Activated CD8-positive, alpha-beta memory T cell treated with anti-CD3 and anti-CD28 coated beads, Interleukin-2, amount 10 ng/mL, durations not matched to agents 7 days and 5 days (primary cell): ENCODE measurements around the gene SPATA3. TPM values are rescaled to one million over a fixed set of nuclear protein-coding genes. Genes with fewer than 3 reads are reported as not detected.
A peak's percentile ranks its signal among the peaks of the same experiment; 100 is the strongest.

Experiments used
- ATAC-seq: fragments of 150-1000 bp; cut with Tn5 transposase; one replicate; pipeline ENCODE4 v1.10.0; 2021; ENCODE audit warnings: moderate library complexity
- CTCF ChIA-PET: fragments of 350-600 bp; sonication (Branson Sonifier 250); formaldehyde crosslinking; loops from one replicate; lab custom pipeline; 2021; ENCODE audit warnings: antibody characterized with exemption; lab: Charles Lee
- DNase-seq: peaks from one replicate; pipeline ENCODE4 v3.0.0-alpha.2; 2020
- H3K27ac Mint-ChIP-seq: one replicate; pipeline ENCODE4 v1.8.0; 2021; ENCODE audit warnings: mild to moderate bottlenecking, mixed read lengths
- H3K27me3 Mint-ChIP-seq: one replicate; pipeline ENCODE4 v1.8.0; 2021; ENCODE audit warnings: mixed read lengths
- H3K36me3 Mint-ChIP-seq: one replicate; pipeline ENCODE4 v1.8.0; 2021; ENCODE audit warnings: mild to moderate bottlenecking, mixed read lengths
- H3K4me1 Mint-ChIP-seq: one replicate; pipeline ENCODE4 v1.8.0; 2021; ENCODE audit warnings: mixed read lengths
- H3K4me3 Mint-ChIP-seq: one replicate; pipeline ENCODE4 v1.8.0; 2021; ENCODE audit warnings: mild to moderate bottlenecking, moderate library complexity, mixed read lengths
- H3K9me3 Mint-ChIP-seq: one replicate; pipeline ENCODE4 v1.8.0; 2022; ENCODE audit warnings: low read depth, mixed read lengths
- total RNA-seq, 2 experiments: library from RNA; stranded (reverse); gene quantifications; one replicate each; pipeline ENCODE4 v1.2.3, GENCODE V29; 2021

SPATA3 gene
- total RNA-seq, 2 experiments from 2014 or later = 0.44 to 1.2 TPM

DNA sequence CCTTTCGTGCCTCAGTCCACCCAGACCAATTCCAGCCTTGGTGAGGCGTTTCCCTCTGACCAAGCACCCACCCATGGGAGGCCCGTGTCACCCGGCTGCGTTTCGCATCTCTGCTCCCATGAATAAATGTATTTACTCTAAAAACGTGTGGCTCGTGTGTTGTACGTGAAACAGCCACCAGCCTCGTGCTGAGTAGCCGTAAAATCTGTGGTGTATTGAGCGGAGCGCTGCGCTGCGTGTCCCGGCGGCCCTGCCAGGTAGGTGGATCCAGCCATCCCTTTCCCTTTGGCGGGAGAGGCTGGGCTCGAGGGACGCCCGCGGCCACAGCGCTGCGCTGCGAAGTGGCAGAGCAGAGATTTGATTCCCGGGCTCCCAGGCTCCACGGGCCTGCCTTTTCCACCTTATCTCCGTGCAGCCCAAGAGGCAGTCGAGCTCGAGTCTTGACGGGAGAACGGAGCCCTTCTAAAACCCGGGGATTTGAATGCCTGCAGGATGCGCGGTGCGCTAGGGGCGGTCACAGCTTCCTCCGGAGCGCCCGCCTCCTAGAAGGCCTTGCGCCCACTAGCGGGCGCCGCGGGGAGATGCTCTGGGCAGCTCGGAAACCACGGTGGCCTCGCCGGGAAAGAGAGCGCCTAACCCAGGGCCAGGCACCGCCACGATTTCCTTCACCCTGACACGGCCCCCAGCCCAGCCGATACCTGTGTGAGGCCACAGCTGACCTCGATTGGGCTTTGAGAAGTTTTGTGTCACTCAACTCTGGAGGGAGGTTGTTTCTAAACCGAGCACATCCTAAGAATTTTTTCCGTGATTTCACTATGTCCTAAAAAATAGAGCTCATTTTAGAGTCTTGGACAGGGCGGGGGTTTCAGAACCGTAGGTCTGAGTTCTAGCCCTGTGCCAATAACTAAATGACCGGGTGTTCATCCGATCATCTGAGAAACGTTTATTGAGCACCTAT, 56.9 kb downstream of the SPATA3 start:
- CTCF ChIA-PET = interaction anchor here (0.6 to 2.6 kb wide), 52 partner anchors 8 to 1131 kb away, joined by 3 to 20 read pairs (median 4); partner anchors contain the start of genes B3GNT7, GPR55, ITM2C and NCL
- Mint-ChIP-seq H3K27me3 (peaks cover 30% of the 10 kb centered on the region), H3K4me1 (peaks cover 45% of the 10 kb centered on the region), H3K27ac (peak overlapping the region; percentile 31), H3K36me3 (no peaks in the 10 kb centered on the region), H3K4me3 (peak overlapping the region; percentile 78), H3K9me3 (no peaks in the 10 kb centered on the region)
- DNase-seq (peak; percentile 89), ATAC-seq (peak; percentile 73)

DNA sequence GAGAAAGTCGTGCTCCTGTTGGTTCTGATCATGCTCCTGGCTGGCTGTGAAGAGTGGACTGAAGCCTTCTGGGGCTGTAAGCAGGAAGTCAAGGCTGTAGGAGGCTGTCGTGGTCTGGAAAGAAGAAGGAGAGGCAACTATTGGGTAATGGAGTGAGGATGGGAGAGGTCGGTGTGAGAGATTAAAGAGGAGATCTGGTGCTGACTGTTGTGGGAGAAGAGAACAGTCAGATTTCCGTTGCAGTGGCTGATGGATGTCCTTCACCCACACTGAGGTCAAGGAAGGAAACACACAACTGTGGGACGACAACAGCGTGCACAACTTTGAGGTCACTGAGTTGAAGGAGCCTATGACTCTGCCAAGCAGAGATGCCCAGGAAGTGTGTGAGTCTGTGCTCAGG, 57.9 kb downstream of the SPATA3 start:
- CTCF ChIA-PET = interaction anchor here (0.6 to 2.6 kb wide), 9 partner anchors 7 to 548 kb away, joined by 3 to 18 read pairs (median 7); no protein-coding TSS in a partner anchor
- Mint-ChIP-seq H3K9me3 (no peaks in the 10 kb centered on the region), H3K27me3 (peaks cover 25% of the 10 kb centered on the region), H3K4me3 (peak overlapping the region; percentile 10), H3K27ac (peak overlapping the region; percentile 47), H3K4me1 (peaks cover 55% of the 10 kb centered on the region), H3K36me3 (no peaks in the 10 kb centered on the region)
- no peak for ATAC-seq
- DNase-seq = peak; percentile 62

DNA sequence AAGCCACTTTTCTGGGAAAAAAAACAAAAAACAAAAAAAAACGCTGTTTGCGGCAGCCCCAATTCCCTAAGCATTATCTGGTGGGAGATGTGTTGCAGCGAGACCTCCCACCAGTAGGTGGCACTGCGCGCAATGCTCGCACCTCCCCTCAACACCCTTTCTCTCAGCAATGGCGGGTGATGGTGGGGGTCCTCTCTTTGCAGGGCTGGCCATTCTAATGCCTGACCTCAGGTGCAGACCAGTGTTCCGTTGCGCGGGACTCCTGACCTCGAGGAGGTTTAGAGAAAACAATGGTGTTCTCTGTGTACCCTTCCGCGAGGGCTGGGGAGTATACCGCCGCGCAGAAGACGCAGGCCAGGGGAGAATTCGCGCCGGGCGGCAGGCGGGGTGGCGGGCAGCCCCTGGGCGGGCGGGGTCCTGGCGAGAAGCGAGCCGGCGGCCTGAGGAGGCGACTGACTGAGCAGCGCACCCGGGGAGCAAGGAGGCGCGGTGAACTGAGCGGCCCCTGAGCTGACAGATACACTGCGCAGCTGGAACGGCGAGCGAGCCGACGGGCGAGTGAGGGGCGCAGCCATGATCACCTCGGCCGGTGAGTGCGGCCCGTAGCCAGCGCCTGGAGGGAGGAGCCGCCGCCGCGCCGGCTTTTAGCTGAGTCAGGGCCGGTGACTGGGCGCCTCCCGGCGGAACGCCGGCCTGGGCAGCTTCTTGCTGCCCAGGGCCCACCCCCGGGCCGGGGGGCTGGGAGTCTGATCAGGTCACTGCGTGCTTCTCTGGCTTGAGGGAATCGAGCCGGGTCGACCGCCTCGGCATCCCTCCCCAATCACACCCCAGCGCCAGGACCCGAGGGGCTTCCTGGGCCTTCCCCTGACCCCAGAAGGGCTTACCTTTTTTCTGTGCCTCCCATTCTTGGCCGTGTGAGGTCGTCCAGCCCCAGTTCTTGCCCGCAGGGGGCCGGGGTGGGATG, 60.8 kb downstream of the SPATA3 start, which contains the start of gene PSMD1:
TSS of gene PSMD1 (plus strand) at position 415 of the 964 bp plus-strand sequence. CDS start at position 574, 159 bp downstream.
- CTCF ChIA-PET = interaction anchor here (0.9 to 1.7 kb wide), 7 partner anchors 12 to 408 kb away, joined by 3 to 13 read pairs (median 4); partner anchors contain the start of gene NCL
- ATAC-seq (peak; percentile 86), DNase-seq (peak; percentile 95)
- Mint-ChIP-seq H3K36me3 (peaks cover 5% of the 10 kb centered on the region), H3K4me1 (peaks cover 62% of the 10 kb centered on the region), H3K27ac (peak within 1 kb of the TSS; percentile 100), H3K9me3 (no peaks in the 10 kb centered on the region), H3K4me3 (peak within 1 kb of the TSS; percentile 86), H3K27me3 (peaks cover 8% of the 10 kb centered on the region)

DNA sequence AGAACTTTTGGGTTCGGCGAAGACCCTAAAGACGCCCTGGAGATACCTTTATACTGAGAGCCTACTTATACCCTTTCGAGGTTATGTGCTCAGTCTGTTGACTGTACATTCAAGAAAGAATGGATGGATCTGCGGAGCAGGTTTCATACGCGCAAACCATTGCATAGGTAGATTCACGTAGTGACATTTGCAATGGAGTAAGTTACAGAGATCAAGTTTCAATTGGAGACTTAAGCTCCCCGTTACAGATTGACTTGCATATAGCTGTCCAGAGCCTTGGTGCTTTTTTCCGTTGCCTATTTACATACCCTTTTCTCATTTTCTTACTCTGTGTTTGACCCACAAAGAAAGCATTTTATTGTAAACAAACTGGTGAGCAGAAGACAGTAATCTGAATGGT, 61.7 kb downstream of the SPATA3 start:
- Mint-ChIP-seq H3K4me1 (peaks cover 62% of the 10 kb centered on the region), H3K36me3 (peaks cover 13% of the 10 kb centered on the region), H3K27ac (peak overlapping the region; percentile 75), H3K27me3 (peaks cover 4% of the 10 kb centered on the region), H3K4me3 (peak overlapping the region; percentile 86), H3K9me3 (no peaks in the 10 kb centered on the region)
- no peak for DNase-seq
- no peak for ATAC-seq
- CTCF ChIA-PET = interaction anchor here (0.6 to 1.9 kb wide), 11 partner anchors 10 to 407 kb away, joined by 3 to 13 read pairs (median 3); partner anchors contain the start of gene NCL

Other genes with a start within 250 kb of the SPATA3 start
- 100 to 1,000 TPM in 1 of 2 experiments, 10 to 100 TPM in 1; 65.1 to 115 TPM for gene ITM2C, start 131.2 kb upstream of the SPATA3 start, total RNA-seq
- 10 to 100 TPM; 42.1 to 58.8 TPM for gene GPR55, start 70.9 kb upstream of the SPATA3 start, total RNA-seq
- gene C2orf72, start 41.4 kb downstream of the SPATA3 start, total RNA-seq = under 1 TPM in 1 of 2 experiments, not detected in 1; 0.18 TPM
- gene PSMD1, start 60.7 kb downstream of the SPATA3 start, total RNA-seq = 100 to 1,000 TPM in 1 of 2 experiments, 10 to 100 TPM in 1; 89.1 to 128 TPM
- gene HTR2B, start 128.9 kb downstream of the SPATA3 start, total RNA-seq = not detected
- 1 to 10 TPM in 1 of 2 experiments, under 1 TPM in 1; 0.88 to 3.2 TPM for gene ARMC9, start 202.5 kb downstream of the SPATA3 start, total RNA-seq